Cerebellar cortex (tissue), 1 donor: ENCODE measurements around the gene MED12L.

Experiments used
- DNase-seq: peaks from one replicate; pipeline ENCODE4 v3.0.0-alpha.2; 2015; ENCODE audit warnings: low spot score

MED12L gene

DNA sequence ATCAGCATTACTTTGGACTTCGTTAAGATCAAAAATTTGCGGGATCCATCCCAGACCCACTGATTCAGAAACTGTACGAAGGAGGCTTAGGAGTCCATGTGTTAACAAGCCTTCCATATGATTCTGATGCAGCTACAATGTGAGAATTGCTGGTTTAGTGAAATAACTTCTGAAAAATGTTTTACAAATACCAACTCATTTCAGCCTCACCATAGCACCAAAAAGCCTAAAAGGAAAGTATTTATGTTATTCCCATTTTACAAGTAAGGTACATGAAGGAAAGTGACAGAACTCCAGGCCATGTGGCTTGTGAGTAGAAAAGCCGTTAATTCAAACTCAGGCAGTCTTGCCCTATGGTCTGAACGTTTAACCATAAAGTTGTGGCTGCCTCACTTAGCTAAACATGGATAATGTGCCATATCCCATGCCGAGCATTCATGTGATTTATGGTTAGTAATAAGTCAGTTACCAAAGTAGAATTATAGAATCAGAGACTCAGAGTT lies 376.9 kb downstream of the MED12L start:
- no peak for DNase-seq

DNA sequence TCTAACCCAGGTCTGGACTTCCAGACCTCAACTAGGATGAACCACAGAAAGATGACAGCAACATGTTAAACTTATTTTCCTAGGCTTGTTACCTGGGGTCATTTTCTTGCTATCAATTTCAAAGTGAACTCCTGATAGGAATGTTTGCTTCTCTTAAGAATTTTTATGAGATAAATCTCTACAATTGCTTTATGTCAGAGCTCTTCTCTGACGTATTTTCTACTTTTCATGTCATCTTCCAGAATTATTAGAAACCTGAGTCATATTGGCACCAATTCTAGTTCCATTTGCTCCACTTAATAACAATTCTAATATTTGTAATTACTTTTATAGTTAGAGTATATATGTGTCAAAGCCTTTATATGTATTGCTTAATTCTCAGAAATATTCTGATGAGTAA lies 377.5 kb downstream of the MED12L start:
- DNase-seq: no peak

DNA sequence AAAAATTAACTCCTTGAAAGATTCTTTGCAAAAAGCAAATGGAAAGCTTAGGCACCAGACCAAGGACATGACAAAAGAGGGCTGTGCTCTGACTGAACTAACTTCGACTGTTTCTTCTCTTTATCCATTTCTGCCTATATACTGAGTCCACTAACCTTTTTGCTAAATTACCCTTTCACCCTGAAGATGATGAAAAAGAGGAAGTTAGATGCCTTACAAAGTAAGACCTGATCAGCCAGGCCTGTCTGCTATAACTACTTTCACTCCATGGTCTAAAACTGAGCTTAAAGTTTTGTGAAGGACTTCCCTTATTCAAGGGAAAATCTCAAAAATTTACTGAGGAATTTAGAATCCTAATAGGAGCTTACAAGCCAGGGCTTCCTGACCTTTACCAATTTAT lies 381.6 kb downstream of the MED12L start:
- no peak for DNase-seq

GRCh38 chr3:151468284-151468917 lies 382.9 kb downstream of the MED12L start:
- DNase-seq: peak; percentile 40

DNA sequence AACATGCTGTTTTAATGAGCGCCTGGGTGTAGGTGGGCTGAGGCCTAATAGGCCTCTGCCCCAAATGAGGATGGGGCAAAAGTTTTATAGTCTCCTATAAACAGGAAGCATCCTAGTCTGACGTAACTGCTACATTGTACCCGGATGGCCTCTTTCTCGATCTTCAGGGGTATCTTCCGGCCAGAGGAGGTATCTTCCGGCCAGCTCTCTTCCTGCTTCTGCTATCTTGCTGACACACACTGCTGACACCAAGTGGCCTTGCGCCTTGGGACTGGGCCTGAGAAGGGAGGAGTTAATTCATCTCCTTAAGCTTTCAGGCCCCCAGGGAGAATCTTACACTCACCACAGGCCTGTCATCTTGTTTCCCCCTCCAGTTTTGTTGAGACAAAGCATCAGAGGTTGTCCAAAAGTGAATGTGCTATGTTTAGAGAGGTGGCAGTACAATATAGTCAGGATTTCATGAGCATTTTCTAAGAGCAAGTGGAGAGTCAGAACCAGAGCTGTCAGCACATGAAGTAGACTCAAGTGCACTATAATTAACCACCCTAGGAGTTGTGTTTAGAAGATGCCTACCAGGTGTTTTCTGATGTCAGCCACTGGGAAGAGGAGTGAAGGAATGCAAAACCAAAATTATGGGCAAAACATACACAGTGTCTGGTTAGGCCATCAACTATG lies 391.0 kb downstream of the MED12L start:
- no peak for DNase-seq

- DNase-seq: no peak
Observed at GRCh38 chr3:151477591-151478334, 392.3 kb downstream of the MED12L start.

GRCh38 chr3:151478335-151478697 lies 392.9 kb downstream of the MED12L start:
- no peak for DNase-seq

DNA sequence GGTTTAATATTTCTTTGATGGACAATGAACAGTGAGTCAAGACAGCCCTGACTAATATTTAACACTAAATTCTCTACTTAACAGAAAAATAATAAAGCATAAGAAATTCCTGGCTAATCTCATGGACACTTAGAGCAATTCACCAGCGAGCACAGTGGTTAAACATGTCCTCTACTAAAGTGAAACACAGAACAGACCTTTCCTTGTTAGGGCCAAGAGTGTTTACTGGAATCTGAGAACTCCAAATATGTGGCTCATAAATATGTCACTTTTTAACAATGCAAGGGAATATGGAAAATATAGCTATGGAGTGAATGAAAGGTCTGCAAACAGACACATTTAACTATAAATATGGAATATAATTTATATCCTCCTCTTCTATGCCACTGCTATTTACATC lies 394.0 kb downstream of the MED12L start:
- DNase-seq: no peak

DNA sequence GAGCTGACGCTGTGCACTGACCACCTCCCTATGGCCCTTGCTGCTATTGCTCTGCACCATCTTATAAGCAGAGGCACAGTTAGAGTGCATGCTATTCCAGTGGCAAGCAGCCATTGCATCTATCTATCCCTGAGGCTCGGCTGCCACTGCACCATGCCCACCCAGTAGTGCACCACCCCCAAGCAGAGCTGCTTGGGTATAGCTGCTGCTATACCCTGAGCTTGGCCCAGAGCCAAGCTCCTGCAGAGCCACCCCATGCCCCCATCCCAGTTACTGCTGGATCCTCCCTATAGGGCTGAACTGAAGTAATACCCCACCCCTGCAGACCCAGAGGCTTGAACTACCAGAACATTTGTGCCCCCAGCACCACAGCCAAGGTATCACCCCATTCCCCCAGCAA lies 395.0 kb downstream of the MED12L start:
- no peak for DNase-seq

GRCh38 chr3:151483488-151483887 lies 398.0 kb downstream of the MED12L start:
- no peak for DNase-seq

- DNase-seq: no peak
Observed at GRCh38 chr3:151483961-151484520, 398.6 kb downstream of the MED12L start.
